HepG2 (cell line): Measurements from ENCODE around the gene MT4.

Experiments
- MZF1 ChIP-seq: sonication (generic); formaldehyde crosslinking; IDR thresholded peaks from 2 replicates; pipeline ENCODE4 v1.8.1; 2023; ENCODE audit warnings: mild to moderate bottlenecking, missing genetic modification reagents, borderline replicate concordance
- RELA ChIP-seq: sonication (generic); formaldehyde crosslinking; IDR thresholded peaks from 2 replicates; pipeline ENCODE4 v1.4.0; 2020; ENCODE audit warnings: missing genetic modification reagents
- XBP1 ChIP-seq: sonication (generic); formaldehyde crosslinking; IDR thresholded peaks from 2 replicates; pipeline ENCODE4 v1.5.0; 2020; ENCODE audit warnings: missing genetic modification reagents
- ZBTB33 ChIP-seq: sonication (generic); formaldehyde crosslinking; IDR thresholded peaks from 2 replicates; pipeline ENCODE4 v1.4.0; 2020; ENCODE audit warnings: missing genetic modification reagents
- TF ChIP-seq, protein P1 (sequence below): sonication (generic); formaldehyde crosslinking; IDR thresholded peaks from 2 replicates; pipeline ENCODE4 v1.5.0; 2020; ENCODE audit warnings: missing genetic modification reagents, mild to moderate bottlenecking, borderline replicate concordance

DNA sequence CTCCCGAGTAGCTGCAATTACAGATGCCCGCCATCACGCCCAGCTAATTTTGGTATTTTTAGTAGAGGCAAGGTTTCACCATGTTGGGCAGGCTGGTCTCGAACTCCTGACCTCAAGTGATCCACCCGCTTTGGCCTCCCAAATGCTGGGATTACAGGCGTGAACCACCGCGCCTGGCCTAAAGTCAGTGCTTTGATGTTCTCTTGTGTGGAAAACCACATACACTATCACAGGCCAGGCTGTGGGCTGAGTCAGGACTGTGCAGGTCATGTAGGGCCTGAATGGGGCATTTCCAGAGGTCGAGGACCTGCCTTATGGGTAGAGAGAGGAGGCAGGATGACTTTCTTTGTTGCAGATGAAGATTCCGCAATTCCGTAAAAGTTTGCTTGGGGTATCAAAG lies 19.4 kb downstream of the MT4 start:
- TF ChIP-seq XBP1 (CRISPR knock-in tag) (no peak), ZBTB33 (CRISPR knock-in tag) (no peak), RELA (CRISPR knock-in tag) (no peak), MZF1 (CRISPR knock-in tag) (no peak)
- TF ChIP-seq, protein P1, sequence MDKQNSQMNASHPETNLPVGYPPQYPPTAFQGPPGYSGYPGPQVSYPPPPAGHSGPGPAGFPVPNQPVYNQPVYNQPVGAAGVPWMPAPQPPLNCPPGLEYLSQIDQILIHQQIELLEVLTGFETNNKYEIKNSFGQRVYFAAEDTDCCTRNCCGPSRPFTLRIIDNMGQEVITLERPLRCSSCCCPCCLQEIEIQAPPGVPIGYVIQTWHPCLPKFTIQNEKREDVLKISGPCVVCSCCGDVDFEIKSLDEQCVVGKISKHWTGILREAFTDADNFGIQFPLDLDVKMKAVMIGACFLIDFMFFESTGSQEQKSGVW (CRISPR knock-in tag), result no peak
